T-helper 17 cell (primary cell): Measurements from ENCODE around the gene TSC1. TPM values are rescaled to one million over a fixed set of nuclear protein-coding genes. Genes with fewer than 3 reads are reported as not detected.
A peak's percentile ranks its signal among the peaks of the same experiment; 100 is the strongest.

Experiments
- ATAC-seq: fragments of 150-1000 bp; cut with Tn5 transposase; 2 replicates; pipeline ENCODE4 v1.10.0; 2021; ENCODE audit warnings: mild to moderate bottlenecking, moderate library complexity
- DNase-seq, 3 donors: peaks; one replicate each; pipeline versions ENCODE4 v3.0.0 to v3.0.0-alpha.2; 2020 to 2021
- H3K9me3 ChIP-seq: one replicate; pipeline ENCODE4 v1.7.0; 2013; ENCODE audit warnings: low read length, mild to moderate bottlenecking; ENCODE audit not compliant: control insufficient read depth, poor library complexity, severe bottlenecking
- H3K27ac Mint-ChIP-seq: one replicate; pipeline ENCODE4 v1.8.0; 2022; ENCODE audit warnings: mild to moderate bottlenecking, moderate library complexity, mixed read lengths
- H3K27me3 Mint-ChIP-seq: one replicate; pipeline ENCODE4 v1.8.0; 2022; ENCODE audit warnings: mixed read lengths
- H3K36me3 Mint-ChIP-seq: one replicate; pipeline ENCODE4 v1.8.0; 2022; ENCODE audit warnings: low read depth, mixed read lengths
- H3K4me1 Mint-ChIP-seq: one replicate; pipeline ENCODE4 v1.8.0; 2022; ENCODE audit warnings: mild to moderate bottlenecking, mixed read lengths
- H3K4me3 Mint-ChIP-seq: one replicate; pipeline ENCODE4 v1.8.0; 2022; ENCODE audit warnings: mild to moderate bottlenecking, moderate library complexity, mixed read lengths
- total RNA-seq, 4 donors: library from RNA in 2 of 4; stranded (reverse) in 2 of 4; gene quantifications; one replicate each; pipeline ENCODE4 v1.2.3 and lab custom pipeline; 2022 to 2026

Gene TSC1
- total RNA-seq, 2 donors from 2014 or later = 51.2 to 58.3 TPM

- no peak for ATAC-seq
- H3K9me3 ChIP-seq = no peaks in the 10 kb centered on the region
- H3K36me3 Mint-ChIP-seq = no peaks in the 10 kb centered on the region
Observed at GRCh38 chr9:132905726-132906125, 38.7 kb downstream of the TSC1 start.

GRCh38 chr9:132903574-132904492, 40.6 kb downstream of the TSC1 start:
- no peak for DNase-seq
- Mint-ChIP-seq H3K4me1 (peaks cover 8% of the 10 kb centered on the region), H3K36me3 (no peaks in the 10 kb centered on the region), H3K4me3 (no peak overlapping the region), H3K27me3 (no peaks in the 10 kb centered on the region), H3K27ac (no peak overlapping the region)
- no peaks in the 10 kb centered on the region for H3K9me3 ChIP-seq
- ATAC-seq = no peak

More at GRCh38 chr9:132905726-132906125, 38.7 kb downstream of the TSC1 start:
- no peak for DNase-seq
- Mint-ChIP-seq H3K27ac (no peak overlapping the region), H3K4me1 (peaks cover 12% of the 10 kb centered on the region), H3K4me3 (no peak overlapping the region), H3K27me3 (no peaks in the 10 kb centered on the region)

- H3K9me3 ChIP-seq = no peaks in the 10 kb centered on the region
- ATAC-seq = peak; percentile 99
- H3K27ac Mint-ChIP-seq = peak overlapping the region; percentile 70
- H3K36me3 Mint-ChIP-seq = peaks cover under 1% of the 10 kb centered on the region
- H3K4me3 Mint-ChIP-seq = no peak overlapping the region
- peaks cover 3% of the 10 kb centered on the region for H3K4me1 Mint-ChIP-seq
- peak; percentile 48 to 79 (median 60) for DNase-seq
- H3K27me3 Mint-ChIP-seq = no peaks in the 10 kb centered on the region
Observed at GRCh38 chr9:132901858-132902831, 42.3 kb downstream of the TSC1 start.

- no peaks in the 10 kb centered on the region for H3K9me3 ChIP-seq
- peaks cover 3% of the 10 kb centered on the region for H3K4me1 Mint-ChIP-seq
- no peaks in the 10 kb centered on the region for H3K27me3 Mint-ChIP-seq
- ATAC-seq = no peak
- peaks cover 4% of the 10 kb centered on the region for H3K36me3 Mint-ChIP-seq
- H3K4me3 Mint-ChIP-seq = no peak overlapping the region
- H3K27ac Mint-ChIP-seq = no peak overlapping the region
- no peak for DNase-seq
Observed at GRCh38 chr9:132898051-132898450, 46.4 kb downstream of the TSC1 start.

GRCh38 chr9:132896906-132897305, 47.5 kb downstream of the TSC1 start:
- no peak for DNase-seq
- Mint-ChIP-seq H3K36me3 (peaks cover 4% of the 10 kb centered on the region), H3K4me1 (no peaks in the 10 kb centered on the region), H3K27ac (no peak overlapping the region), H3K4me3 (no peak overlapping the region), H3K27me3 (no peaks in the 10 kb centered on the region)
- H3K9me3 ChIP-seq = no peaks in the 10 kb centered on the region
- ATAC-seq = no peak

GRCh38 chr9:132896264-132896663, 48.2 kb downstream of the TSC1 start:
- Mint-ChIP-seq H3K36me3 (peaks cover 4% of the 10 kb centered on the region), H3K27ac (no peak overlapping the region), H3K27me3 (no peaks in the 10 kb centered on the region), H3K4me3 (no peak overlapping the region), H3K4me1 (no peaks in the 10 kb centered on the region)
- no peak for ATAC-seq
- no peaks in the 10 kb centered on the region for H3K9me3 ChIP-seq
- DNase-seq = no peak

- DNase-seq (no peak), ATAC-seq (no peak)
- no peaks in the 10 kb centered on the region for H3K27me3 Mint-ChIP-seq
- H3K36me3 Mint-ChIP-seq = peaks cover 4% of the 10 kb centered on the region
- no peaks in the 10 kb centered on the region for H3K9me3 ChIP-seq
- H3K27ac Mint-ChIP-seq = no peak overlapping the region
- no peaks in the 10 kb centered on the region for H3K4me1 Mint-ChIP-seq
- no peak overlapping the region for H3K4me3 Mint-ChIP-seq
Observed at GRCh38 chr9:132894862-132895835, 49.3 kb downstream of the TSC1 start.

- DNase-seq (no peak), ATAC-seq (no peak)
- no peaks in the 10 kb centered on the region for H3K9me3 ChIP-seq
- H3K4me1 Mint-ChIP-seq = no peaks in the 10 kb centered on the region
- H3K4me3 Mint-ChIP-seq = no peak overlapping the region
- no peaks in the 10 kb centered on the region for H3K27me3 Mint-ChIP-seq
- peaks cover 4% of the 10 kb centered on the region for H3K36me3 Mint-ChIP-seq
- H3K27ac Mint-ChIP-seq = no peak overlapping the region
Observed at GRCh38 chr9:132894346-132894745, 50.1 kb downstream of the TSC1 start.

- H3K36me3 Mint-ChIP-seq = peaks cover 4% of the 10 kb centered on the region
- no peak overlapping the region for H3K4me3 Mint-ChIP-seq
- H3K9me3 ChIP-seq = no peaks in the 10 kb centered on the region
- H3K4me1 Mint-ChIP-seq = peaks cover 3% of the 10 kb centered on the region
- H3K27me3 Mint-ChIP-seq = no peaks in the 10 kb centered on the region
- no peak overlapping the region for H3K27ac Mint-ChIP-seq
- ATAC-seq (no peak), DNase-seq (no peak)
Observed at GRCh38 chr9:132892400-132892799, 52.0 kb downstream of the TSC1 start.

GRCh38 chr9:132888151-132888550, 56.3 kb downstream of the TSC1 start:
- Mint-ChIP-seq H3K4me3 (no peak overlapping the region), H3K27me3 (no peaks in the 10 kb centered on the region), H3K36me3 (no peaks in the 10 kb centered on the region), H3K27ac (no peak overlapping the region), H3K4me1 (peaks cover 3% of the 10 kb centered on the region)
- DNase-seq = no peak
- H3K9me3 ChIP-seq = no peaks in the 10 kb centered on the region
- ATAC-seq = no peak

GRCh38 chr9:132887181-132888120, 57.0 kb downstream of the TSC1 start:
- ATAC-seq (no peak), DNase-seq (no peak)
- Mint-ChIP-seq H3K36me3 (no peaks in the 10 kb centered on the region), H3K27me3 (no peaks in the 10 kb centered on the region), H3K4me3 (no peak overlapping the region), H3K27ac (no peak overlapping the region), H3K4me1 (peaks cover 3% of the 10 kb centered on the region)
- no peaks in the 10 kb centered on the region for H3K9me3 ChIP-seq

GRCh38 chr9:132886334-132886725, 58.1 kb downstream of the TSC1 start:
- H3K27ac Mint-ChIP-seq = no peak overlapping the region
- no peak for ATAC-seq
- no peaks in the 10 kb centered on the region for H3K36me3 Mint-ChIP-seq
- no peaks in the 10 kb centered on the region for H3K9me3 ChIP-seq
- DNase-seq = no peak
- peaks cover 3% of the 10 kb centered on the region for H3K4me1 Mint-ChIP-seq
- H3K27me3 Mint-ChIP-seq = no peaks in the 10 kb centered on the region
- H3K4me3 Mint-ChIP-seq = no peak overlapping the region
